GM23248 (cell line): ENCODE results near the gene ROBO2.

ENCODE experiments used
- EZH2 ChIP-seq: fragments of 200-600 bp; sonication (generic); IDR thresholded peaks from 2 replicates; pipeline ENCODE4 v1.6.1; 2018; ENCODE audit warnings: antibody characterized with exemption, mild to moderate bottlenecking; ENCODE audit not compliant: insufficient read depth, poor library complexity, severe bottlenecking
- EZH2phosphoT487 ChIP-seq: fragments of 200-600 bp; sonication (generic); IDR thresholded peaks from 2 replicates; pipeline ENCODE4 v1.6.1; 2018; ENCODE audit warnings: antibody characterized with exemption, moderate library complexity, mild to moderate bottlenecking, low read depth; ENCODE audit not compliant: insufficient read depth

DNA sequence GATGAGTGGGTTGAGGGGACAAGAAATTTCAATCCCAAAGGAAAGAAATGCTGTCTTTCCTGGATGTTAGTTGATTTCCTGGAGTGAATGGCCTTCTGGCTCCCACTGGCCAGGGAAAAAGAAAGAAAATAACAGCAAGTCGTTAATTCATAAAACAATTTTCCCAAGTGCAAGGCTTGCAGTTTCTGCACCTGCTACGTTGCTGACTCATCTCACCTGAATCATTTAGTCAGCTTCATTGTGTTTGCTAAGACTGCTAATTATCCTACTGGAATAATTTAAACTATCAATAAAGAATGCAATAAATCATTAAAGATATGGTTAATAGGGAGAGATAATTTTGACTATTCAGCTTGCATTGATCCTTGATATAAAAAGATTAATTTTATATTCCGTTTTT is 387.6 kb downstream of the ROBO2 start:
- no peak for TF ChIP-seq EZH2
- no peak for TF ChIP-seq EZH2phosphoT487
